GM19025 (cell line): ENCODE results near the gene SLC25A28.

Experiments used
- ATAC-seq: cut with Tn5 transposase; IDR thresholded peaks from one replicate; pipeline ENCODE4 v1.9.1; 2021; ENCODE audit warnings: mild to moderate bottlenecking, low read depth, moderate library complexity; ENCODE audit not compliant: unreplicated experiment

The SLC25A28 gene

DNA sequence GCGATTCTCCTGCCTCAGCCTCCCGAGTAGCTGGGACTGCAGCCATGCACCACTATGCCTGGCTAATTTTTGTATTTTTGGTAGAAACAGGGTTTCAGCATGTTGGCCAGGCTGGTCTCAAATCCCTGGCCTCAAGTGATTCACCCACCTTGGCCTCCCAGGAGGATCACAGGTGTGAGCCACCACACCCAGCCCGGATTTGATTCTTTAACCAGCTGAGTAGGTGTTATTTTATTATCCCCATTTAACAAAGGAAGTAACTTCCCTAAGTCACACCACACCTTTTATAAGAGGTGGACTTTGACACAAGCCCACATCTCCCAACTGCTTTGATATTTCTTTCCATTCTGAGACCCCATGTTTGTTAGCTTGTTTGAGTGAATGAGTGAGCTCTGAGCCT, 25.0 kb downstream of the SLC25A28 start:
- no peak for ATAC-seq

DNA sequence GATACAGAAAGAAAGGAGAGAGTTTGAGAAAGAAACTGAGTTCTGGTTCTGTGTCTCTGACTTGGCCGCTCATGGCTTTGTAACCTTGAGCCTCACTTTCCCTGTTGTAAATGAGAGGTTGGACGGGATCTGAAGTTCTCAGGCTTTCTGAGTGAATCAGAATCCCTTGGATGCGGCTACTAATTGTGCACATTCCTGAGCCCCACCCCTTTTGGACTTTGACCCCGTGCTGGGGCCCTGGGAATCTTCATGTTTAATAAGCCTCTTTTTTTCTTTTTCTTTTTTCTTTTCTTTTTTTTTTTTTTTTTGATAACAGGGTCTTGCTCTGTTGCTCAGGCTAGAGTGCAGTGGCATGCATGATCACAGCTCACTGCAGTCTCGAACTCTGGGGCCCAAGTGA, 26.9 kb downstream of the SLC25A28 start:
- ATAC-seq, result no peak

DNA sequence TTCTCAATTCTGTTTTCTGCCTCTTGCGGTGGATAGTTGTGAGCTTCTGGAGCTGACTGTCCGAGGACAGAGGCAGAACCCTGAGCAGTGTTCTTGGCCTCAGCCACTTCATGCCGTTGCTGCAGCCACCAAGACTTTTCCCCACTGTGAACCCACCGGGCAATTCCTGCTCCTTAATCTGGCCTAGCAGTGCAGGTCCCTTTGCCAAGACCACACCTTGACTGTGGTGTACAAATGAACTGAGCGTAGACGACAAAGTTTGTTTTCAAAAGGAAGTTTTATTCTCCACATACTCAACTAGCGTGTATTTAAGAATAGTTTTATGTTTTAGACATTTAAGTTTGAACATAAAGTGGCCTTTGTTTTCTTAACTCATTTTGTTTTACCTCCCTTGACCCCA, 29.4 kb downstream of the SLC25A28 start:
- no peak for ATAC-seq

DNA sequence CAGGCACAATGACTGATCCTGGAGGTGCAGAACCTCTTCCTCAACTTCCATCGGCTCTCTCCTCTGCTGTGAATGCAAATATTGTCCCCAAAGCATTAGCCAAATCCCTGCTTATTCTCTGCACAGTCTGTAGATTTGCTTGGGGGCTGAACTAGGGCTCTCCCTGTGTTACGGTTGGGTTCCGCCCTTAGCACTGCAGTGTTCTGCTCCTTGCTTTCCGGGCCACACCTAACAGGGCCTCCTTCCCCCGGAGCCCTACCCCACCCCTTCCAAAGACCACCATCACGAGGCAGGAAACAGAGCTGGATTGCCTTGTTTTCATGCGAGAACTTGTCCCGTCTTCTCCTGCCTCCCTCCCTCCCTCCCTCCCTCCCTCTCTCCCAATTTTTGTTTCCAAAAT, 36.6 kb downstream of the SLC25A28 start:
- no peak for ATAC-seq

DNA sequence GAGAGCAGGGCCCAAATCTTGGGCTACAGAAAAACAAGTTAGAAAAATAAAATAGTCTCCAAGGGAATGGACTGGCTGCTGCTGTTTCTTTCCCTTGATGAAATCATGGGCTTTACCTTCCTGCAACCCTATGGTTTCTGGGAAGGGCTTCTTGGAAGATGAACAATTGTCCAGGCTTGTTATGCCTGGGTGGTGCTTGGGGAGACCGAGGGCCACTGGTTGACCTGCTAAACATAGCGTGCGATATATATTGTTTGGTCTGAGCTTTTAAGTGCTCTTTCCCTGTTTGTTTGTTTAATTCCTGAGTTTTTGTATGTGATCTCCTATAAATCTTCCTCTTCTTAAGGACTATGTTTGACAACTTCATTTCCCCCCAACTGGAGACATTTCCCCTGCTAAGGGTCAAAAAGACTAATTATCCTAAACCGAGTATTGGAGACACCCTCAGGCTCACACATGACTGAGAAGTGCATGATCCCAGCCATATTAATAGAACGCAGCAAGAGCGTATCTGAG, 37.9 kb downstream of the SLC25A28 start:
- ATAC-seq, result no peak

DNA sequence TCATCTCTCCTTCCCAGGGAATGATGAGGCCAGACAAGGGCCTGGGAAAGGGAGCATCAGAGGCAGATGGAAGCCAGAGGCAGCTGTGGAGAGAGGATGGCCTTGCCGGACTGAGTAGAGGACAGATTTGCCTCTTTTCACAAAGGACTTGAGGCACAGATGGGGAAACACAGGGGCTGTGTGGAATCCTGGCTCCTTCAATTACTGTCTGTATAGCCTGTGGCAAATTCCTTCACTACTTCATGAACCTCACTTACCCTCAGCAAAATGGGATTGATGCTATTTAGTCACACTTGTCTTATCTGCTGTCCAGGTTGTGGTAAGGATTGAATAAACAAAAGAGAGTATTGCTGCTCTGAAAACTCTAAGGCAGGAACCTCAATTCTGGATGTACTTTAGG, 40.3 kb downstream of the SLC25A28 start:
- ATAC-seq, result no peak

DNA sequence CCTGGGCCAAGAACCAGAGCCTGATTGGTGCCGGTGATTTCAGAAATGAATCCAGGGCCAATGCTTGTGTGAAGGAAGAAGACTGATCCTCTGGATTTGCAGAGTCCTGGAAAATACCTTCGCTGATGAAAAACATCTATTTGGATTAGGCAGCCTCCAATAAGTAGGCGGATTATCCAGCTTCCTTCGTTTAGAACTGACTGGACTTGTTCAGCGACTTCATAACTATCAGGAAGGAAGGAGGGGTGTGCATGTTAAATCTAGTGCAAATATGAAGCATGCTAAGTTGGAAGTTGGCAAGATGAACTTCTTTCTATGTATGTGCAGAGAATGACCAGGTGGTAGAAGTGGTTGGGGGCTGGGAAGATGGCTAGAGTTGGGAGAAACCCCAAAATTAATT, 46.4 kb downstream of the SLC25A28 start:
- no peak for ATAC-seq

DNA sequence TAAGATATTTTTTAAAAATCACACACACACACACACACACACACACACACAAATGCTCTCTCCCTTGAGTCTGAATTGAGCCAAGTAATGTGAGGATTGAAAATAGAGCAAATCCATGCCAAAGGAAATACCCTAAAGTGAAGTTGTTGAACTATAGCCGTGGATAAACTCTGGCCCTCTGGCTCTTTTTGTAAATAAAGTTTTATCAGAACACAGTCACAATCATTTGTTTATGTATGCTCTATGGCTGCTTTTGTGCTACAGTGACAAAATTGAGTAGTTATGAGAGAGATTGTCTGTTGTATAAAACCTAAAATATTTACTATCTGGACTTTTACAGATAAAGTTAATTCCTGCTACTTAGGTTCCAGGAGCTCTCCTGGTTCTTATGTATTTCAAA, 48.4 kb downstream of the SLC25A28 start:
- no peak for ATAC-seq

DNA sequence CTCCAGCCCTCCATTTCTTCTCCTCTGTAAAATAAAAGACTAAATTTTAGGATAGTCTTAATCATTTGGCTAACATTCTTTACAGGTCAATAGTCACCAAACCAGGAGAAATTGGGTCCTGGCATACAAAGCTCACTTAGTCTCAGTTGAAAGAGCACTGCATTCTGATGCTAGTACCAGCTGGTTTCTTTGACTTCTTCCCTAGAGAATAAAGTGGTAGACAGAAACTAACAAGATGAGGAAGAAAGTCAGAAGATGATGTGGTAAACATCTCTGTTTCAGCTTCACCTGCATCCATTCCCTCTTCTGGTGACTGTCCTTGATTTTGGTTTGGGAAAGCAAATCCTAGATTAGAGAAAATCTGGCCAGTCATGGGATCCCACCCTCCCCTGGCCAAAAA, 50.3 kb downstream of the SLC25A28 start:
- no peak for ATAC-seq

DNA sequence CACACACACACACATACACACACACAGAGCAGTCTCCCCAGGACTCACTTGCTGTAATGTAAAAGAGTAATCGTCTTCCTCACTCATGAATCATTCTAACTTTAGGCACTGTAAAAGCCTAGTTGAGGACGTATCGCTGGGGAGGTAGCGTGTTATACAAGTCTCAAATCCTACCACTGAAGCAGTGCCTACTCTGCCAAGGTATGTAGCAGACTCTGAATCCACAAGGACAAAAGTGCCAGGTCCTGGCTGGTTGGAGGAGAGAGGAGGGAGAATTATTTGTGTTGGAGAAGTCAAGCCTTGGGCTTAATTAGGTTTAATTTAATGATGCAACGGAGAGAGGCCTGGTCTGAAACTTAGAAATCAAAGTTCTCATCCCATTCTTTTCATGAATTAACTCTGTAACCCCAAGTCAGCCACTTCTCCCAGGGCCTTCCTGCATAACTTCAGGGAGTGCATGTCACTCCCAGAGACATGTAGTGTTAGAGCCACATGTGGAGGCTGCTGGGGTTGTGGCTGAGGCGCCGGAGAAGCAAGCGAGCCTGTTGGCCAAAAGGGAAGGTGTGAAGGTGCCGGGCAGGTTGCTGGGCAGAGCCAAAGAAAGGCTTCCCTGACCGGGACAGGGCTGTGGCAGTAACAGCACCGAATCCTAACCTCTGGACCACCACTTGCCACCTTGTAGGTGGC, 50.8 kb downstream of the SLC25A28 start:
- no peak for ATAC-seq

DNA sequence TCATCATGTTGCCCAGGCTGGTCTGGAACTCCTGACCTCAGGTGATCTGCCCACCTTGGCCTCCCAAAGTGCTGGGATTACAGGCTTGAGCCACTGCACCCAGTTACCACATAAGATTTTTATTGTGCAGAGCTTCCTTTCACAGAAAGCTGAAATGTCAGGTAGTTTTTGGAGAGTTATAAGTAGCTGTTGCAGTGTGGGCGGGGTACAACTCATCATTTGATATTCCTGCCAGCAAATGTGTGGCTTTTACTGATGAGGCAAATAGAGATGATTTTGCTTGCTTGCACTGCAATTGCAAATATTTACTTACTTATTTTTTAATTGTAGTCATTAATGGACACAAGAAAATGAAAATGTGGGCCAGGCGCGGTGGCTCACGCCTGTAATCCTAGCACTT, 55.1 kb downstream of the SLC25A28 start:
- ATAC-seq, result no peak

DNA sequence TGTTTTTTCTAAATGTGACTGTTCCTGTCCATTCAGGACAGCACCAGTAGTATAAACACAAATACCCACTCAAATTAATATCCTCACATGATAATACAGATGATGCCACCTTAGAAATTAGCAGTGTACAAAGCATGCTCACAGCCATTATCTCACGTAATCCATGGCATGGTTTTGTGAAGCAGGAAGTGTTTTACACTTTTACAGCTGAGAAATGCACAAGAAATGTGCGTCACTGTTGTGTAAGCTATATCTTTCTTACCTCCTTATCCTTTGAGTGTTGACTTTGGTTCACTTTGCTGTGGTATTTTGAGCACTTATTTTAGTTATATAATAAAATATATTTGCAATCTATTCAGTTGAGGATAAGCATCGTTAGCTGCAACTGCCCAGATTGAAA, 55.9 kb downstream of the SLC25A28 start:
- ATAC-seq, result no peak

DNA sequence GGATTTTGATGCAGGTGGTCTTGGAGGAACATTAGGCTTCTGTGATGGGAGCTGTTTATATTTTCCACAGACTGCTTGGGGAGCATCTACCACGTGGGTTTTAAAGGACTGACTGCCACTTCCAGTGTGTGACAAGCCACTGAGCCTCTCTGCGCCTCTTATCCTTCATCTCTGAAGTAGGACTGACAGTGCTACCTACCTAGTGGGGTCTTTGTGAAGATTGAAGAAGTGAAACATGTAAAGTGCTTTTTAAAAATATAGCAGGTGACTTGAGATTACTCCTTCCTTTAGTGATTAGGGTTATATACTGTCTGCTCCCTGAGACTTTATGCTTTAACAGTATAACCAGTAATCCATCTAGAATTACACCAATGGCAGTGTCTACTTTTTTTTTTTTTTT, 57.6 kb downstream of the SLC25A28 start:
- ATAC-seq, result no peak
